ENCODE results near the gene LRP5. TPM values are rescaled to one million over a fixed set of nuclear protein-coding genes. Genes with fewer than 3 reads are reported as not detected.

LRP5 gene
- total and polyA plus RNA-seq, 9 of the 15 experiments (the other 6 are each of a cell fraction or from before 2014, with no cell fraction given), result 0.48 to 44.2 (median 13.5) TPM

DNA sequence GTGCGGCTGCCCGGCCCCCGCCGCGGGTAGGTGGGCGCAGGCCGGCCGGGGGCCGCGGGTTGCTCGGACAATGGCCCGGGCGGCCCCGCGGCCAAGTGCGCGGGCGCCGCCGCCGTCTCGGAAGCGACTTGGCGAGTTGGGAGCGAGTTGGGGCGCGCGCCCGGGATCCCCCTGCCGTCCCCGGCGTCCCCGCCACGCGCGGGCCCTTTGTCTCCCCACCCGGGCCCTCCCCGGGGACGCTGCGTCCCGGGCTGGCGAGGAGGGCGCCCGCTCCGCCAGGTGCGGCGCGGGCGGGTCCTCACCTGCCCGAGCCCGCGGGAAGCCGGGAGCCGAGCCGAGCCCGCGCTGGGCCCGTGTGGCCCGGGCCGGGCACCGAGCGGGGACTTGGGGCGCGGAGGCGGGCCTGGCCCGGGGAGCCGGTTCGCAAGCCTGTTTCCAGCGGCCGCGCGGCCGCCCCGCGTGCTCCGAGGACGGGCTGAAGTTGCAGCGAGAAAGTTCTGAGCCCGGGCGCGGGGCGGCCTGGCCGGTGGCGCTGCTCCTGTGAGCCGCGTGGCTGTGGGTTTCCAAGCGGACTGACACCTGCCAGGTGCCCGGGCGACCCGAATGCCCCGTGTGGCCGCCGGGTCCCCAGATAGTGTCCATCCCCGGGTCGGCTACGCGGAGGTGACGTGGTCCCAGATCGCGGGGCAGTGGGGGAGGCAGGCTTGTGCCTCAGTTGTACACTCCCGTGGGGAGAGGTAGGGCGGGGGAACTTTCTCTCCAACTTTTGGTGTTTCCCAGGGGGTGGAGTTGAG, 586 bp downstream of the LRP5 start (continued):
- TF ChIP-seq, protein P1, sequence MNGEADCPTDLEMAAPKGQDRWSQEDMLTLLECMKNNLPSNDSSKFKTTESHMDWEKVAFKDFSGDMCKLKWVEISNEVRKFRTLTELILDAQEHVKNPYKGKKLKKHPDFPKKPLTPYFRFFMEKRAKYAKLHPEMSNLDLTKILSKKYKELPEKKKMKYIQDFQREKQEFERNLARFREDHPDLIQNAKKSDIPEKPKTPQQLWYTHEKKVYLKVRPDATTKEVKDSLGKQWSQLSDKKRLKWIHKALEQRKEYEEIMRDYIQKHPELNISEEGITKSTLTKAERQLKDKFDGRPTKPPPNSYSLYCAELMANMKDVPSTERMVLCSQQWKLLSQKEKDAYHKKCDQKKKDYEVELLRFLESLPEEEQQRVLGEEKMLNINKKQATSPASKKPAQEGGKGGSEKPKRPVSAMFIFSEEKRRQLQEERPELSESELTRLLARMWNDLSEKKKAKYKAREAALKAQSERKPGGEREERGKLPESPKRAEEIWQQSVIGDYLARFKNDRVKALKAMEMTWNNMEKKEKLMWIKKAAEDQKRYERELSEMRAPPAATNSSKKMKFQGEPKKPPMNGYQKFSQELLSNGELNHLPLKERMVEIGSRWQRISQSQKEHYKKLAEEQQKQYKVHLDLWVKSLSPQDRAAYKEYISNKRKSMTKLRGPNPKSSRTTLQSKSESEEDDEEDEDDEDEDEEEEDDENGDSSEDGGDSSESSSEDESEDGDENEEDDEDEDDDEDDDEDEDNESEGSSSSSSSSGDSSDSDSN (IDR thresholded peaks at IDR 0.05; ENCODE audit: borderline replicate concordance in 1 of 2, low read depth in 2 of 2, low read length in 2 of 2), result peak; percentile 65 to 74; a peak in 2 of 4 replicates
- TF ChIP-seq RFX1 (IDR thresholded peaks at IDR 0.05) (no peak), BMI1 (IDR thresholded peaks at IDR 0.05; ENCODE audit: low read length) (no peak), EP400 (IDR thresholded peaks at IDR 0.05) (peak; percentile 13; the same call in 1 of the 2 replicates)
- TF ChIP-seq, protein P2, sequence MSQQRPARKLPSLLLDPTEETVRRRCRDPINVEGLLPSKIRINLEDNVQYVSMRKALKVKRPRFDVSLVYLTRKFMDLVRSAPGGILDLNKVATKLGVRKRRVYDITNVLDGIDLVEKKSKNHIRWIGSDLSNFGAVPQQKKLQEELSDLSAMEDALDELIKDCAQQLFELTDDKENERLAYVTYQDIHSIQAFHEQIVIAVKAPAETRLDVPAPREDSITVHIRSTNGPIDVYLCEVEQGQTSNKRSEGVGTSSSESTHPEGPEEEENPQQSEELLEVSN (IDR thresholded peaks at IDR 0.05; ENCODE audit: borderline replicate concordance in 1 of 2, extremely low read depth in 1 of 2, insufficient read depth in 1 of 2, insufficient read length in 1 of 2, low read depth in 1 of 2, low read length in 1 of 2, poor library complexity in 1 of 2, severe bottlenecking in 1 of 2), result peak in 1 of 2 experiments; percentile 58
- TF ChIP-seq, protein P3, sequence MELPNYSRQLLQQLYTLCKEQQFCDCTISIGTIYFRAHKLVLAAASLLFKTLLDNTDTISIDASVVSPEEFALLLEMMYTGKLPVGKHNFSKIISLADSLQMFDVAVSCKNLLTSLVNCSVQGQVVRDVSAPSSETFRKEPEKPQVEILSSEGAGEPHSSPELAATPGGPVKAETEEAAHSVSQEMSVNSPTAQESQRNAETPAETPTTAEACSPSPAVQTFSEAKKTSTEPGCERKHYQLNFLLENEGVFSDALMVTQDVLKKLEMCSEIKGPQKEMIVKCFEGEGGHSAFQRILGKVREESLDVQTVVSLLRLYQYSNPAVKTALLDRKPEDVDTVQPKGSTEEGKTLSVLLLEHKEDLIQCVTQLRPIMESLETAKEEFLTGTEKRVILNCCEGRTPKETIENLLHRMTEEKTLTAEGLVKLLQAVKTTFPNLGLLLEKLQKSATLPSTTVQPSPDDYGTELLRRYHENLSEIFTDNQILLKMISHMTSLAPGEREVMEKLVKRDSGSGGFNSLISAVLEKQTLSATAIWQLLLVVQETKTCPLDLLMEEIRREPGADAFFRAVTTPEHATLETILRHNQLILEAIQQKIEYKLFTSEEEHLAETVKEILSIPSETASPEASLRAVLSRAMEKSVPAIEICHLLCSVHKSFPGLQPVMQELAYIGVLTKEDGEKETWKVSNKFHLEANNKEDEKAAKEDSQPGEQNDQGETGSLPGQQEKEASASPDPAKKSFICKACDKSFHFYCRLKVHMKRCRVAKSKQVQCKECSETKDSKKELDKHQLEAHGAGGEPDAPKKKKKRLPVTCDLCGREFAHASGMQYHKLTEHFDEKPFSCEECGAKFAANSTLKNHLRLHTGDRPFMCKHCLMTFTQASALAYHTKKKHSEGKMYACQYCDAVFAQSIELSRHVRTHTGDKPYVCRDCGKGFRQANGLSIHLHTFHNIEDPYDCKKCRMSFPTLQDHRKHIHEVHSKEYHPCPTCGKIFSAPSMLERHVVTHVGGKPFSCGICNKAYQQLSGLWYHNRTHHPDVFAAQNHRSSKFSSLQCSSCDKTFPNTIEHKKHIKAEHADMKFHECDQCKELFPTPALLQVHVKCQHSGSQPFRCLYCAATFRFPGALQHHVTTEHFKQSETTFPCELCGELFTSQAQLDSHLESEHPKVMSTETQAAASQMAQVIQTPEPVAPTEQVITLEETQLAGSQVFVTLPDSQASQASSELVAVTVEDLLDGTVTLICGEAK (IDR thresholded peaks at IDR 0.05), result 0 out of 2 replicates have a peak, but pooled peaks have one; percentile 11
- TF ChIP-seq, protein P3 (CRISPR knock-in tag; IDR thresholded peaks at IDR 0.05), result no peak

Data from K562 (cell line).